DMS153 (cell line): Measurements from ENCODE around the gene PCDHB15.
"Not testable (repeated sequence)": the region's sequence is repeated elsewhere in the genome, so short reads cannot be mapped to it uniquely, and the experiment has no call there.

ENCODE experiments used
- DNase-seq: peaks from one replicate; lab custom pipeline; 2025; lab: John Stamatoyannopoulos, UW

Gene PCDHB15

GRCh38 chr5:141245250-141245717, at the start of gene PCDHB15:
Gene PCDHB15 (plus strand): TSS chr5:141245395. CDS start chr5:141245579, 184 bp downstream.
- DNase-seq: no peak

- no peak for DNase-seq
Measured at GRCh38 chr5:141196363-141196762, 48.8 kb upstream of the PCDHB15 start.

GRCh38 chr5:141199359-141200235, 45.6 kb upstream of the PCDHB15 start, which contains the start of gene PCDHB11:
Gene PCDHB11 (plus strand): TSS chr5:141199627. CDS start chr5:141199775, 148 bp downstream.
- DNase-seq: no peak

- DNase-seq: not testable (repeated sequence)
Measured at GRCh38 chr5:141201126-141201525, 44.1 kb upstream of the PCDHB15 start.

GRCh38 chr5:141201646-141202045, 43.5 kb upstream of the PCDHB15 start:
- DNase-seq: not testable (repeated sequence)

GRCh38 chr5:141208478-141208877, 36.7 kb upstream of the PCDHB15 start, which contains the start of gene PCDHB12:
Gene PCDHB12 (plus strand): TSS chr5:141208719. CDS start chr5:141208908, 189 bp downstream.
- DNase-seq: no peak

- DNase-seq: not testable (repeated sequence)
Measured at GRCh38 chr5:141210281-141210680, 34.9 kb upstream of the PCDHB15 start.

GRCh38 chr5:141210849-141211248, 34.3 kb upstream of the PCDHB15 start:
- not testable (repeated sequence) for DNase-seq

- DNase-seq: peak; percentile 1
Measured at GRCh38 chr5:141213656-141214339, 31.4 kb upstream of the PCDHB15 start, which contains the start of gene PCDHB13. Gene PCDHB13 (plus strand): TSS chr5:141213919. CDS start chr5:141214124, 205 bp downstream.

- DNase-seq: not testable (repeated sequence)
Measured at GRCh38 chr5:141214583-141214982, 30.6 kb upstream of the PCDHB15 start.

GRCh38 chr5:141215504-141215903, 29.7 kb upstream of the PCDHB15 start:
- DNase-seq: not testable (repeated sequence)

- not testable (repeated sequence) for DNase-seq
Measured at GRCh38 chr5:141216035-141216434, 29.2 kb upstream of the PCDHB15 start.

- DNase-seq: peak; percentile 7
Measured at GRCh38 chr5:141223112-141223783, 21.9 kb upstream of the PCDHB15 start, which contains the start of gene PCDHB14. Gene PCDHB14 (plus strand): TSS chr5:141223343. CDS start chr5:141223506, 163 bp downstream.

- DNase-seq: not testable (repeated sequence)
Measured at GRCh38 chr5:141224844-141225243, 20.4 kb upstream of the PCDHB15 start.

GRCh38 chr5:141225421-141225820, 19.8 kb upstream of the PCDHB15 start:
- not testable (repeated sequence) for DNase-seq

- DNase-seq: no peak
Measured at GRCh38 chr5:141234109-141234667, 11.0 kb upstream of the PCDHB15 start.

- DNase-seq: not testable (repeated sequence)
Measured at GRCh38 chr5:141235922-141236321, 9.3 kb upstream of the PCDHB15 start.

- DNase-seq: no peak
Measured at GRCh38 chr5:141236516-141237313, 8.5 kb upstream of the PCDHB15 start.

- no peak for DNase-seq
Measured at GRCh38 chr5:141241496-141241895, 3.7 kb upstream of the PCDHB15 start.

GRCh38 chr5:141246971-141247370, 1.8 kb downstream of the PCDHB15 start:
- DNase-seq: not testable (repeated sequence)
